GM06990 (cell line): Measurements from ENCODE around the gene JMJD7.

ENCODE experiments used
- DNase-seq: peaks from one replicate; pipeline ENCODE4 v3.0.0-alpha.2; 2011; ENCODE audit not compliant: insufficient read length; ENCODE audit errors: extremely low read depth
- H3K27me3 ChIP-seq: replicated peaks from 2 replicates; pipeline ENCODE4 v1.6.0; 2011; ENCODE audit warnings: low read length; ENCODE audit not compliant: control insufficient read depth, insufficient read depth
- H3K36me3 ChIP-seq: 2 replicates; pipeline ENCODE4 v1.5.1; 2011; ENCODE audit warnings: low read length; ENCODE audit not compliant: control insufficient read depth, insufficient read depth
- H3K4me3 ChIP-seq: replicated peaks from 2 replicates; pipeline ENCODE4 v1.5.1; 2011; ENCODE audit warnings: low read depth, mild to moderate bottlenecking, control low read depth, low read length
- TF ChIP-seq, protein P1 (sequence below): IDR thresholded peaks from 2 replicates; pipeline ENCODE4 v1.5.1; 2011; ENCODE audit warnings: low read length, control low read depth, mild to moderate bottlenecking, inconsistent platforms; ENCODE audit not compliant: insufficient read depth, poor library complexity, severe bottlenecking

Gene JMJD7

DNA sequence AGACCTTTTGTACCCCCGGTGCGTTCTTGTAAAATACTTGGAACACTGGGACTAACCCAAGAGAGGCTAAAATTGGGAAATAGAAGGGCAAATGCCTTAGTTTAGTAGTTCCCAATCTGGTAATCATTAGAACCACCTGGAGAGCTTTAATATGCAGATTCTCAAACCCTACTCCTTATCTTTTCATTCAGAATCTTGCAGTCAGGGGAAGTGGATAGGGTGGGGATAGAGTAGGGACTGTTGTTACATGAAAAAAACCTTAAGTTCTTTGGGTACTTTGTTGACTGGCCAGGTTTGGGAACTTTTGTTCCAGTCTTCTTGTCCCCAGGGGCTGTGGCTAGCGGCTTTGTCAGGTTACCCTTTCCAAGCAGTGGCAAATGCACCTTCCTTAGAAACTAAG, 37.7 kb upstream of the JMJD7 start:
- H3K27me3 ChIP-seq: no peaks in the 10 kb centered on the region
- no peaks in the 10 kb centered on the region for H3K36me3 ChIP-seq
- TF ChIP-seq, protein P1, sequence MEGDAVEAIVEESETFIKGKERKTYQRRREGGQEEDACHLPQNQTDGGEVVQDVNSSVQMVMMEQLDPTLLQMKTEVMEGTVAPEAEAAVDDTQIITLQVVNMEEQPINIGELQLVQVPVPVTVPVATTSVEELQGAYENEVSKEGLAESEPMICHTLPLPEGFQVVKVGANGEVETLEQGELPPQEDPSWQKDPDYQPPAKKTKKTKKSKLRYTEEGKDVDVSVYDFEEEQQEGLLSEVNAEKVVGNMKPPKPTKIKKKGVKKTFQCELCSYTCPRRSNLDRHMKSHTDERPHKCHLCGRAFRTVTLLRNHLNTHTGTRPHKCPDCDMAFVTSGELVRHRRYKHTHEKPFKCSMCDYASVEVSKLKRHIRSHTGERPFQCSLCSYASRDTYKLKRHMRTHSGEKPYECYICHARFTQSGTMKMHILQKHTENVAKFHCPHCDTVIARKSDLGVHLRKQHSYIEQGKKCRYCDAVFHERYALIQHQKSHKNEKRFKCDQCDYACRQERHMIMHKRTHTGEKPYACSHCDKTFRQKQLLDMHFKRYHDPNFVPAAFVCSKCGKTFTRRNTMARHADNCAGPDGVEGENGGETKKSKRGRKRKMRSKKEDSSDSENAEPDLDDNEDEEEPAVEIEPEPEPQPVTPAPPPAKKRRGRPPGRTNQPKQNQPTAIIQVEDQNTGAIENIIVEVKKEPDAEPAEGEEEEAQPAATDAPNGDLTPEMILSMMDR: no peak
- no peak for DNase-seq
- H3K4me3 ChIP-seq: no peak overlapping the region

DNA sequence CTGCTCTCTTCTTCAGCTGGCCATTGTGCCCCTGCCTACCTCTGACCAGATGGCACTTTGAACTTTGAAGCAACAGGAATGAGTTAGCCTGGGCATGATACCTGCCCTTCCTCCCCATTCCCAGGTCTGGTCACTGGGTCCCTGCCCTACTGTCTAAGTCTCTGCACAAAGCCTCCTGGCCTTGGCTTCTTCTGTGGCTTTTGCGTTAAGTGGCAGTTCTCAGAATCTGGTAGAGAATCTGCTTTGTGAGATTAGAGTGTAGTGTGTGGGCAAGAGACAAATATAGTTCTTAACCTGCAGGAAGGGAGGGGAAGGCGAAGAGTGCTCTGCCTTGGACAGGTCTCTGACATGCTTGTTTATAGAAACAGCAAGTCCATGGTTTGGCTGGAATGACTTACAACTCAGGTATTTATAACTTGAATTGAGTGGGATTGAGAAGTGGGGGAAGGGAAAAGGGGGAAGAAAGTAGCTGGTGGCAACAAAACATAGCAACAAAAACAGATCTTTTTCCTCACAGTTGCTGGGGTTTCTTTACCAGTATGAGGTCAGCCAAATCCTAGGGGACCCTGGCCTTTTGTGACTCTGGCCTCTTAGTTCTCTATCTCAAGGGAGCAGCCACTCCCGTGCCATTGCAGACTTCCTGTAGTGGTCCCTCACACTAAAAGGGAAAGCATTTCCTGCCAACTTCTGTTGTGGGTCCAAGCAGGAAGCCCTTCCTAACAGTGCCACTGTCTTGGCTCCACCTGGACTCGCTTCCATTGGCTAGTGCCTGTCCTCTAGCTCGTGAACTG, 36.9 kb upstream of the JMJD7 start:
- Histone ChIP-seq H3K4me3 (no peak overlapping the region), H3K27me3 (no peaks in the 10 kb centered on the region), H3K36me3 (no peaks in the 10 kb centered on the region)
- no peak for DNase-seq
- TF ChIP-seq, protein P1: no peak

DNA sequence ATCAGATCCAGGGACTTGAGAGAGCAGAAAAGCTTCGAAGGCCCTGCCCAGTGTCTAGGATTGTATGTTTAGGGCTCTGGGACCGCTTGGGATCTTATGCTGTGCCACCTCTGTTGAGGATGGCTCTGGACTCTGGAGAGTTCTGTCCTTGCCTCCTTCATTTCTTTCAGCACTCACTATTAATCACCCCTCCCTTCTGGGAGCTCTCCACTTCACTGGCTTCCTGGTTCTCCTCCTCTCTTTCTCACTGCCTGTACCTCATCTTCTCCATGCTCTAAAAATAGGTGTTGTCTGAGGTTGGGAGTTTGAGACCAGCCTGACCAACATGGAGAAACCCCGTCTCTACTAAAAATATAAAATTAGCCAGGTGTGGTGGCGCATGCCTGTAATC, 36.4 kb upstream of the JMJD7 start:
- TF ChIP-seq, protein P1: no peak
- DNase-seq: no peak
- Histone ChIP-seq H3K36me3 (no peaks in the 10 kb centered on the region), H3K4me3 (no peak overlapping the region), H3K27me3 (no peaks in the 10 kb centered on the region)

DNA sequence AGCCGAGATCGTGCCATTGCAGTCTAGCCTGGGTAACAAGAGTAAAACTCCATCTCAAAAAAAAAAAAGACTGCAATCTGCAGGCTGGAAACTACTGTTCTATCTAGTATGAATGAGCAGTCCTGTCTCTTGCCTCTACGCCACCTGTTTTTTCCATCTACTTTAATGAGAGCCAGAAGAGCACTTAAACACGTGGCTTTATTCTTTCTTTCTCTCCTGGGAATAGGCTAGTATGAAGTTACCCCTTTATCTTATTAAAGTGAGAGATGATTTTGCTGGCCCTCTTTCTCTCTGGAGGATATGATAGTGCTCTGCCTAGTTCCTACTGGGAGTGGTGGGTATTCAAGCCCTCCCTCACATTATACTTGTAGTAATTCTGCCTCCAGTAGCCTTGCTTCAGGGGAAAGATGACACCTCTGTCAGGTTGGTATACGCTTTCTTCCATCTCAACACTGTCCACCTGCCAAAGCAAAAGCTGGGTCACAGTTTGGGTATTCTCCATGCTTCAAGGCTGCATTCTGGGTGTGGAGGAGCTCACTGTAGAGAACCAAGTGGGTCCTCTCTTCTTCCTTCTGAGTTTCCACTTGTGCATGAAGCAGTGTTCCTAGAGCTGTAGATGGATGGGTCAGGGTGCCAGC, 35.8 kb upstream of the JMJD7 start:
- Histone ChIP-seq H3K36me3 (no peaks in the 10 kb centered on the region), H3K4me3 (no peak overlapping the region), H3K27me3 (no peaks in the 10 kb centered on the region)
- DNase-seq: no peak
- TF ChIP-seq, protein P1: no peak

DNA sequence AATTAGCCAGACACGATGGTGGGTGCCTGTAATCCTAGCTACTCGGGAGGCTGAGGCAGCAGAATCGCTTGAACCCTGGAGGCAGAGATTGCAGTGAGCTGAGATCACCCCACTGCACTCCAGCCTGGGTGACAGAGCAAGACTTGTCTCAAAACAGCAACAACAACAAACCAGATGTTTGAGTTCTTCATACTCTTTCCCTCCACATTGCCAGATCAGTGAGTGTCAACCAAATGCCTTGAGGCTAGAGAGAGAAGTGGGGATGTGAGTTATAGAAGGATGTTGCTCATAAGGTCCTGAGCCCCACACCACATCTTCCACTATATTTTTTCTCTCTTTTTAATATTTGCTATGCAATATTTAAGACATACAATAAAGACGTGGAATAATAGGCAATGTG, 33.8 kb upstream of the JMJD7 start:
- DNase-seq: no peak
- TF ChIP-seq, protein P1: no peak
- Histone ChIP-seq H3K36me3 (no peaks in the 10 kb centered on the region), H3K27me3 (no peaks in the 10 kb centered on the region), H3K4me3 (no peak overlapping the region)
